Body of pancreas (tissue), 4 donors: ENCODE data around the gene FMNL2. TPM values are rescaled to one million over a fixed set of nuclear protein-coding genes. Genes with fewer than 3 reads are reported as not detected.
"Not testable (repeated sequence)": the region's sequence is repeated elsewhere in the genome, so short reads cannot be mapped to it uniquely, and the experiment has no call there.

Experiments
- ATAC-seq: fragments of 150-250 bp; one replicate; pipeline ENCODE4 v1.9.1; 2016
- DNase-seq, 4 donors: peaks; one replicate each; pipeline ENCODE4 v3.0.0-alpha.2; 2019
- H3K27ac ChIP-seq, 4 donors: fragments of 200-600 bp; sonication (generic); 1 replicate in 3 of 4; 2 replicates in 1 of 4; pipeline versions ENCODE4 v1.5.1 to v1.6.1; 2016 to 2019; ENCODE audit warnings: mild to moderate bottlenecking in 1 of 4, mixed read lengths in 1 of 4, moderate library complexity in 1 of 4
- H3K27me3 ChIP-seq, 2 donors: fragments of 200-600 bp; sonication (generic); one replicate each; pipeline ENCODE4 v1.6.0; 2016; ENCODE audit warnings: mild to moderate bottlenecking in 1 of 2
- H3K36me3 ChIP-seq, 2 donors: fragments of 200-600 bp; sonication (generic); replicated peaks in 1 of 2; 2 replicates each; pipeline ENCODE4 v1.5.1; 2016; ENCODE audit warnings: low read depth in 2 of 2; ENCODE audit not compliant: insufficient read depth in 1 of 2
- H3K4me1 ChIP-seq: fragments of 200-600 bp; sonication (generic); one replicate; pipeline ENCODE4 v1.6.0; 2016
- H3K4me3 ChIP-seq, 2 donors: fragments of 200-600 bp; sonication (generic); 1 replicate in 1 of 2; 2 replicates in 1 of 2; pipeline ENCODE4 v1.5.1; 2016 to 2019
- H3K9me3 ChIP-seq, 3 donors: fragments of 200-600 bp; sonication (generic); 1 replicate in 2 of 3; 2 replicates in 1 of 3; pipeline ENCODE4 v1.5.1; 2016
- CTCF ChIP-seq, 7 experiments: fragments of 450-650 bp in 4 of 7; fragments of 200-600 bp in 3 of 7; sonication (generic) in 3 of 7; IDR thresholded peaks; one replicate each; pipeline ENCODE4 v1.5.1; 2016 to 2019; ENCODE audit warnings: antibody characterized with exemption in 7 of 7
- POLR2A ChIP-seq, 3 donors: fragments of 450-650 bp; IDR thresholded peaks; one replicate each; pipeline ENCODE4 v1.6.1; 2016; ENCODE audit warnings: antibody characterized with exemption in 3 of 3, mild to moderate bottlenecking in 2 of 3
- WGBS, 2 donors: methylation state at CpG; one replicate each; pipeline ENCODE4 v1.1.5; 2017; 5-methylcytosine and 5-hydroxymethylcytosine counted together
- intact Hi-C: fragments of 100-400 bp; cut with DNase I; formaldehyde crosslinking; loops from one replicate; pipeline ENCODE4 v1.15.1; 2023
- total RNA-seq, 2 donors: library from RNA; depleted of rRNA; stranded (reverse); fragments of >200 nt; gene quantifications; one replicate each; pipeline ENCODE4 v1.1.0, GENCODE V29; 2016

The FMNL2 gene
- total RNA-seq, 2 donors from 2014 or later, result 13.5 to 44.4 TPM

- H3K27me3 ChIP-seq, result no peaks in the 10 kb centered on the region
- WGBS, 2 donors, result 24 to 26% methylated on average over 12 of the region's 12 CpGs
- TF ChIP-seq POLR2A (IDR thresholded peaks at IDR 0.05) (no peak), CTCF (IDR thresholded peaks at IDR 0.05) (no peak)
- no peak overlapping the region for H3K4me3 ChIP-seq
- intact Hi-C loops, result no loop called here
- no peaks in the 10 kb centered on the region for H3K36me3 ChIP-seq
- no peak for DNase-seq
- no peak for ATAC-seq
- peak overlapping the region in 2 of 4 donors; percentile 4 to 36 for H3K27ac ChIP-seq
- H3K4me1 ChIP-seq, result peaks cover 60% of the 10 kb centered on the region
- H3K9me3 ChIP-seq, result no peaks in the 10 kb centered on the region
Measured at GRCh38 chr2:152470861-152471854, 136.2 kb downstream of the FMNL2 start.

GRCh38 chr2:152472481-152472887 lies 137.5 kb downstream of the FMNL2 start:
- intact Hi-C loops, result no loop called here
- no peaks in the 10 kb centered on the region for H3K9me3 ChIP-seq
- WGBS, 2 donors, result 43 to 58% methylated on average over 1 of the region's 1 CpG
- no peak for DNase-seq
- no peak for TF ChIP-seq POLR2A (IDR thresholded peaks at IDR 0.05)
- no peak for TF ChIP-seq CTCF (IDR thresholded peaks at IDR 0.05)
- H3K27ac ChIP-seq, result peak overlapping the region in 2 of 4 donors; percentile 16 to 29
- H3K27me3 ChIP-seq, result no peaks in the 10 kb centered on the region
- H3K4me1 ChIP-seq, result peaks cover 59% of the 10 kb centered on the region
- H3K4me3 ChIP-seq, result no peak overlapping the region
- no peak for ATAC-seq
- H3K36me3 ChIP-seq, result no peaks in the 10 kb centered on the region

- Histone ChIP-seq H3K4me3 (no peak overlapping the region), H3K4me1 (peaks cover 59% of the 10 kb centered on the region), H3K9me3 (no peaks in the 10 kb centered on the region), H3K36me3 (no peaks in the 10 kb centered on the region), H3K27me3 (no peaks in the 10 kb centered on the region), H3K27ac (peak overlapping the region in 3 of 4 donors; percentile 42 to 55 (median 48))
- DNase-seq (no peak), ATAC-seq (no peak)
- intact Hi-C loops, result no loop called here
- TF ChIP-seq CTCF (IDR thresholded peaks at IDR 0.05), result no peak
- TF ChIP-seq POLR2A (IDR thresholded peaks at IDR 0.05), result no peak
- 46 to 63% methylated on average over 1 of the region's 1 CpG for WGBS, 2 donors
Measured at GRCh38 chr2:152473151-152473857, 138.3 kb downstream of the FMNL2 start.

GRCh38 chr2:152474523-152474922 lies 139.5 kb downstream of the FMNL2 start:
- H3K9me3 ChIP-seq, H3K4me3 ChIP-seq, H3K36me3 ChIP-seq, intact Hi-C loops, ATAC-seq, H3K27me3 ChIP-seq, DNase-seq, H3K27ac ChIP-seq: not testable (repeated sequence)
- WGBS, 2 donors, result 76 to 78% methylated on average over 5 of the region's 5 CpGs
- H3K4me1 ChIP-seq, result peaks cover 49% of the 10 kb centered on the region

GRCh38 chr2:152475982-152476381 lies 141.0 kb downstream of the FMNL2 start:
- H3K27ac ChIP-seq, result no peak overlapping the region

More at GRCh38 chr2:152475982-152476381, 141.0 kb downstream of the FMNL2 start:
- TF ChIP-seq POLR2A (IDR thresholded peaks at IDR 0.05), result no peak
- no peak for TF ChIP-seq CTCF (IDR thresholded peaks at IDR 0.05)
- Histone ChIP-seq H3K36me3 (no peaks in the 10 kb centered on the region), H3K4me3 (no peak overlapping the region), H3K27me3 (no peaks in the 10 kb centered on the region), H3K4me1 (peaks cover 38% of the 10 kb centered on the region), H3K9me3 (no peaks in the 10 kb centered on the region)
- ATAC-seq (no peak), DNase-seq (no peak)
- intact Hi-C loops, result no loop called here
